Measurements from ENCODE around the gene SLITRK6.
"Not testable (repeated sequence)": the region's sequence is repeated elsewhere in the genome, so short reads cannot be mapped to it uniquely, and the experiment has no call there.

SLITRK6 gene

GRCh38 chr13:85798556-85798955, 663 bp downstream of the SLITRK6 start:
- FAIRE-seq (no peak), DNase-seq (ENCODE audit: insufficient read length) (no peak)
- TF ChIP-seq POLR2A (IDR thresholded peaks at IDR 0.05; ENCODE audit: low read depth, low read length) = no peak
- no peak for TF ChIP-seq POLR2AphosphoS5 (IDR thresholded peaks at IDR 0.05; ENCODE audit: low read depth, low read length)
- no peak for TF ChIP-seq TAF1 (IDR thresholded peaks at IDR 0.05; ENCODE audit: borderline replicate concordance, low read depth, low read length)

DNA sequence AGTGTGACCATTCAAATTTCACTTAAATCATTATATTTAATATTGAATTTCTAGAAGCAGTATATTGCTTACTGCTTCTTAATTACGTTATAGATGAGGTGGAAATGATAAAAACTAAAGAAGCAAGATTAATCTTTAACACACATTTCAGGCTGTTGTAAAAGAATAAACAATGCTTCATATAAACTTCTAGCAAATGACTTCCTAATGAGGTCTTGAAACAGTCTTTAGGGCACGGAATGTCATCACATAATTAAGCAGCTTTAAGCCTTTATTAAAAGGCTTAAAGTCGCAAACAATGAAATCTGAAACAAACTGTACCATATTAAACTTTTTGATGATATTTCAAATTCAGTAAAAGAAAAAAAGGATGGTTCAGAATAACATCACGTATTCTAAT, 1.9 kb downstream of the SLITRK6 start:
- DNase-seq (ENCODE audit: insufficient read length) = no peak
- TF ChIP-seq POLR2AphosphoS5 (IDR thresholded peaks at IDR 0.05; ENCODE audit: low read depth, low read length) (no peak), TAF1 (IDR thresholded peaks at IDR 0.05; ENCODE audit: borderline replicate concordance, low read depth, low read length) (no peak), POLR2A (IDR thresholded peaks at IDR 0.05; ENCODE audit: low read depth, low read length) (no peak)
- FAIRE-seq = no peak

DNA sequence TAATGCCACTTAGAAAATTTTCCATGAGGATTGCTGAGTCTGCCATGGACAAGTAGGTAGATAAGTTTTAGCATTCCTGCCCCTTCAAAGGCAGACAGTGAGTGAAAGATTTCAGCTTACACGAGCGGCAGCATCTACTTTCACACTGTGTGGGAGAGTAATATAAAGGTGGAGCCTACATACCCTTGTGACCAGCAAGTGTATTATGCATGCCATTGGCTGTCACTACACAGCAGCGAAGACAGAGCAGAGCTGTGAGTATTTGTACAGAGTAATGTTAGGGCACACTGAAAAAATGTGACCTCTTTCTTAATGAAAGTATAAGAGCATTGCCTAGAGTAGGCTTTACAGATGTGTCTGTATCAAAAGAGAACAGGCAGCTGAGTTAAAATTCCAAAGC, 14.0 kb downstream of the SLITRK6 start:
- TF ChIP-seq POLR2AphosphoS5 (IDR thresholded peaks at IDR 0.05; ENCODE audit: low read depth, low read length) (no peak), POLR2A (IDR thresholded peaks at IDR 0.05; ENCODE audit: low read depth, low read length) (no peak), TAF1 (IDR thresholded peaks at IDR 0.05; ENCODE audit: borderline replicate concordance, low read depth, low read length) (no peak)
- DNase-seq (ENCODE audit: insufficient read length) (no peak), FAIRE-seq (no peak)

GRCh38 chr13:85772367-85772766, 26.9 kb downstream of the SLITRK6 start:
- DNase-seq (ENCODE audit: insufficient read length) (no peak), FAIRE-seq (no peak)
- TF ChIP-seq TAF1 (IDR thresholded peaks at IDR 0.05; ENCODE audit: borderline replicate concordance, low read depth, low read length) = no peak
- TF ChIP-seq POLR2AphosphoS5 (IDR thresholded peaks at IDR 0.05; ENCODE audit: low read depth, low read length) = no peak

DNA sequence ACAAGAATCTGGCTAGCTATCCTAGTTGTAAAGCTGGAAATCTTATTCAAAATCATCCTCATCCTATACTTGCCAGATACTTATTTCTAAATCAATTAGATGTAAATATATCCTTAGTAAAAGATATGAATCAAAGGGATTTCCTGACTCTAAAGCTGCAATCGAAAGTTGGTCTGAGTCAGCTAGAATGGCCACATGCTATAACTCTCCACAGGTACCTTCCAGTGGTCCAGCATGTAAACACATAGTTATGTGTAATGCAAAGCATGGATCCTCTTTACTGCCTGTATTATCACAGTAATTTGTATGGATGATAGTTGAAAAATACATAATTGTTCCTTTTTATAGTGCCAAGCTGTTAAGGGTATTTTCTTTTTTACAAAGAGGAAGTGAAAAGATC, 27.4 kb downstream of the SLITRK6 start:
- FAIRE-seq (no peak), DNase-seq (ENCODE audit: insufficient read length) (no peak)
- TF ChIP-seq TAF1 (IDR thresholded peaks at IDR 0.05; ENCODE audit: borderline replicate concordance, low read depth, low read length) = no peak
- TF ChIP-seq POLR2AphosphoS5 (IDR thresholded peaks at IDR 0.05; ENCODE audit: low read depth, low read length) = no peak
- no peak for TF ChIP-seq POLR2A (IDR thresholded peaks at IDR 0.05; ENCODE audit: low read depth, low read length)

GRCh38 chr13:85768946-85769345, 30.3 kb downstream of the SLITRK6 start:
- FAIRE-seq = no peak
- no peak for DNase-seq (ENCODE audit: insufficient read length)
- no peak for TF ChIP-seq POLR2A (IDR thresholded peaks at IDR 0.05; ENCODE audit: low read depth, low read length)
- no peak for TF ChIP-seq POLR2AphosphoS5 (IDR thresholded peaks at IDR 0.05; ENCODE audit: low read depth, low read length)
- TF ChIP-seq TAF1 (IDR thresholded peaks at IDR 0.05; ENCODE audit: borderline replicate concordance, low read depth, low read length) = no peak

- no peak for TF ChIP-seq POLR2A (IDR thresholded peaks at IDR 0.05; ENCODE audit: low read depth, low read length)
- no peak for TF ChIP-seq POLR2AphosphoS5 (IDR thresholded peaks at IDR 0.05; ENCODE audit: low read depth, low read length)
- TF ChIP-seq TAF1 (IDR thresholded peaks at IDR 0.05; ENCODE audit: borderline replicate concordance, low read depth, low read length) = no peak
- DNase-seq (ENCODE audit: insufficient read length) (no peak), FAIRE-seq (no peak)
Measured at GRCh38 chr13:85755123-85755522, 44.1 kb downstream of the SLITRK6 start.

- not testable (repeated sequence) for DNase-seq (ENCODE audit: insufficient read length); FAIRE-seq
Measured at GRCh38 chr13:85743201-85743770, 55.9 kb downstream of the SLITRK6 start.
